Measurements from ENCODE around the gene IFNL3. TPM values are rescaled to one million over a fixed set of nuclear protein-coding genes. Genes with fewer than 3 reads are reported as not detected.
A peak's percentile ranks its signal among the peaks of the same experiment; 100 is the strongest.
"Not testable (repeated sequence)": the region's sequence is repeated elsewhere in the genome, so short reads cannot be mapped to it uniquely, and the experiment has no call there.

Gene IFNL3
- total and polyA plus RNA-seq, 8 donors: not detected

DNA sequence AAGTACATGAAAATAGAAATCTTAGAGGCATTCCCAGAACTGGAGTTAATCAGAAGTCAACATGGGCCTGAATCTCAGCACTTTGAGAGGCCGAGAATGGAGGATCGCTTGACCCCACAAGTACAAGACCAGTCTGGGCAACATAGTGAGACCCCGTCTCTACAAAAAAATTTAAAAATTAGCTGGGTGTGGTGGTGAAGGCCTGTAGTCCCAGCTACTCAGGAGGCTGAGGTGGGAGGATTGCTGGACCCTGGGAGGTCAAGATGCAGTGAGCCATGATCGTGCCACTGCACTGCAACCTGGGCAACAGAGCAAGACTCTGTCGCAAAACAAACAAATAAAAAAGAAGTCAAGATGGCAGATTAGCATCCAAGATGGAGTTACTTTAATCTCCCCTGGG is 31.9 kb upstream of the IFNL3 start:
- H3K4me3 ChIP-seq: no peak overlapping the region
- intact Hi-C loops (cut with DNase I): no loop called here
- no peak for DNase-seq
- no peak for ATAC-seq
- H3K4me1 ChIP-seq: no peaks in the 10 kb centered on the region
- no peaks in the 10 kb centered on the region for H3K27me3 ChIP-seq
- TF ChIP-seq, protein P1, sequence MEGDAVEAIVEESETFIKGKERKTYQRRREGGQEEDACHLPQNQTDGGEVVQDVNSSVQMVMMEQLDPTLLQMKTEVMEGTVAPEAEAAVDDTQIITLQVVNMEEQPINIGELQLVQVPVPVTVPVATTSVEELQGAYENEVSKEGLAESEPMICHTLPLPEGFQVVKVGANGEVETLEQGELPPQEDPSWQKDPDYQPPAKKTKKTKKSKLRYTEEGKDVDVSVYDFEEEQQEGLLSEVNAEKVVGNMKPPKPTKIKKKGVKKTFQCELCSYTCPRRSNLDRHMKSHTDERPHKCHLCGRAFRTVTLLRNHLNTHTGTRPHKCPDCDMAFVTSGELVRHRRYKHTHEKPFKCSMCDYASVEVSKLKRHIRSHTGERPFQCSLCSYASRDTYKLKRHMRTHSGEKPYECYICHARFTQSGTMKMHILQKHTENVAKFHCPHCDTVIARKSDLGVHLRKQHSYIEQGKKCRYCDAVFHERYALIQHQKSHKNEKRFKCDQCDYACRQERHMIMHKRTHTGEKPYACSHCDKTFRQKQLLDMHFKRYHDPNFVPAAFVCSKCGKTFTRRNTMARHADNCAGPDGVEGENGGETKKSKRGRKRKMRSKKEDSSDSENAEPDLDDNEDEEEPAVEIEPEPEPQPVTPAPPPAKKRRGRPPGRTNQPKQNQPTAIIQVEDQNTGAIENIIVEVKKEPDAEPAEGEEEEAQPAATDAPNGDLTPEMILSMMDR (IDR thresholded peaks at IDR 0.05): no peak
- H3K36me3 ChIP-seq: no peaks in the 10 kb centered on the region
- no peaks in the 10 kb centered on the region for H3K9me3 ChIP-seq
- H3K27ac ChIP-seq: no peak overlapping the region

DNA sequence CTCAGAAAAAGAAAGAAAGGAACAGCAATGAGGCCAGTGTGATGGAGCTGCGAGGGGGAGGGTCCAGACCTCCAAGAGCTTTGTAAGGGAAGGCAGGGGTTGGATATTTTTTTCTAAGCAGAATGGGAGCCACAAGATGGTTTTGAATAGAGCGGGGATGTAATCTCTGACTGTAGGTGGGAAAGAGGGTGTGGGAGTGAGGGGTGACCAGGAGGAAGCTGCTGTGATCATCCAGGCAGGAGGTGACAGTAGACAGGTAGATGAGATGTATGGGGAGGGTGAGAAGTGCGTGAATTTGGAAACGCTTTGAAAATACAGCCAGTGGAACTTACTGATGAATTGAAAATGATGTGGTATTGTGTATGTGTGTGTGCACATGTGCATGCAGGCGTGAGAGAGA is 30.8 kb upstream of the IFNL3 start:
- no peak overlapping the region for H3K27ac ChIP-seq
- peaks cover 0 to 8% of the 10 kb centered on the region in 2 donors for H3K27me3 ChIP-seq
- H3K4me3 ChIP-seq: no peak overlapping the region
- H3K4me1 ChIP-seq: no peaks in the 10 kb centered on the region
- ATAC-seq (no peak), DNase-seq (no peak)
- intact Hi-C loops (cut with DNase I): no loop called here
- no peaks in the 10 kb centered on the region for H3K9me3 ChIP-seq
- TF ChIP-seq, protein P1 (IDR thresholded peaks at IDR 0.05): no peak
- H3K36me3 ChIP-seq: no peaks in the 10 kb centered on the region

DNA sequence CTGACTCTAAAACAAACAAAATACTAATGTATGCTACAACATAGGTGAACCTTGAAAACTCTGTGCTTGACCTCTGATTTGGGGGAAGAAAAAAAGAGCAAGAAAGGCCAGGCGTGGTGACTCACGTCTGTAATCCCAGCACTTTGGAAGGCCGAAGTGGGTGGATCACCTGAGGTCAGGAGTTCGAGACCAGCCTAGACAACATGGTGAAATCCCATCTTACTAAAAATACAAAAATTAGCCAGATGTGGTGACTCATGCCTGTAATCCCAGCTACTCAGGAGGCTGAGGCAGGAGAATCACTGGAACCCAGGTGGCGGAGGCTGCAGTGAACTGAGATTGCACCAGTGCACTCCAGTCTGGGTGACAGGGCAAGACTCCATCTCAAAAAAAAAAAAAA is 29.1 kb upstream of the IFNL3 start:
- peaks cover 0 to 21% of the 10 kb centered on the region in 2 donors for H3K27me3 ChIP-seq
- H3K27ac ChIP-seq; ATAC-seq; DNase-seq; intact Hi-C loops (cut with DNase I); H3K36me3 ChIP-seq; H3K4me3 ChIP-seq; H3K9me3 ChIP-seq; H3K4me1 ChIP-seq: not testable (repeated sequence)

DNA sequence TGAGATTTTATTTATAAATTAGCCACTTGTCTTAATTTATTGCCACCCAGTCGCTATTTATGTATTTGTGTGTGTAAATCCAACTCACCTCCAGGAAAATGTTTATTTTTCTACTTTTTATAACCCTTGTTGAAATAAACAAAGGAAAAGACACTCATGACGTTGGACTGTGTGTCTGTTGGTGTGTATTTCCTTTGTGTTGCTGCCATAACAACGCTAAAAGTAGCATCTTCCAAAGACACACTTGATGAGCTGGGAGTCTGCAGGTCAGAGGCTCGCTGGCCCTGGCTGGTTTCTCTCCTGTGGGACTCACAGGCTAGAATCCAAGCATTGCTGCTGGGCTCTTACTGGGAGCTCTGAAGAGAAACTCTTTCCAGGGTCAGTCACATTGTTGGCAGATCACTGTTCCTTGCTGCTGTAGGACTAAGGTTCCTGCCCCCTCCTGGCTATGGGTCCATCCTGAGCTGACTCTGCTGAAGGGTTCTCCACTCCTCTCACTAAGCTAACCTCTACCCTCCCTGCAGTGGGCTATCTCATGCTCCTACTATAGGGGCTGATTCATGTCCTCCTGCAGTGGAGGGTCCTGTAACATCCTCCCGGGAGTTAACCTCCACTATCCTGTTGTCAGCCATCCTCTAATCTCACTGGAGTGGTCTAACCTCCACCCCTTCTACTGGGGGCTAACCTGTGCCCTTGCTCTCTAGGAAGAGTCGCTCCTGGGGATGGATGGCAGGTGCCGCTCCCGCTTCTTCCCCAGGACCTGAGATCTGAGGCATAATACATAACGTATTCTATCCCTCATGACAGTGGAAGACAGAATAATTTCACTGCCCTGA is 25.4 kb upstream of the IFNL3 start:
- Histone ChIP-seq H3K4me3 (no peak overlapping the region), H3K27me3 (peaks cover 5 to 37% of the 10 kb centered on the region in 2 donors), H3K4me1 (no peaks in the 10 kb centered on the region), H3K9me3 (no peaks in the 10 kb centered on the region), H3K27ac (no peak overlapping the region), H3K36me3 (no peaks in the 10 kb centered on the region)
- ATAC-seq: no peak
- DNase-seq: no peak
- intact Hi-C loops (cut with DNase I): no loop called here
- TF ChIP-seq, protein P1 (IDR thresholded peaks at IDR 0.05): no peak

DNA sequence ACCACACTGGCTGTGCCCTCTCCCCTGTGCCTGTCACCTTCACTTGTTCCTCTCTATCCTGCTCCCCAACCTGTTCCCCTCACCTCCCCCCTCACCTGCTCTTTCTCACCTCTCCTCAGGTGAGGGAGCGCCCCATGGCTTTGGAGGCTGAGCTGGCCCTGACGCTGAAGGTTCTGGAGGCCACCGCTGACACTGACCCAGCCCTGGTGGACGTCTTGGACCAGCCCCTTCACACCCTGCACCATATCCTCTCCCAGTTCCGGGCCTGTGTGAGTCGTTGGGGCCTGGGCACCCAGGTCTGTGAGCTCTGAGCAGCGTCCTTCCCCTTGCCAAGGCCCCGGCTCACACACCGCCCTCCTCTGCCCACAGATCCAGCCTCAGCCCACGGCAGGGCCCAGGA is 24.6 kb upstream of the IFNL3 start:
- DNase-seq; ATAC-seq; H3K9me3 ChIP-seq; H3K4me3 ChIP-seq; H3K36me3 ChIP-seq; intact Hi-C loops (cut with DNase I); H3K27ac ChIP-seq; H3K4me1 ChIP-seq: not testable (repeated sequence)
- peaks cover 14 to 46% of the 10 kb centered on the region in 2 donors for H3K27me3 ChIP-seq

DNA sequence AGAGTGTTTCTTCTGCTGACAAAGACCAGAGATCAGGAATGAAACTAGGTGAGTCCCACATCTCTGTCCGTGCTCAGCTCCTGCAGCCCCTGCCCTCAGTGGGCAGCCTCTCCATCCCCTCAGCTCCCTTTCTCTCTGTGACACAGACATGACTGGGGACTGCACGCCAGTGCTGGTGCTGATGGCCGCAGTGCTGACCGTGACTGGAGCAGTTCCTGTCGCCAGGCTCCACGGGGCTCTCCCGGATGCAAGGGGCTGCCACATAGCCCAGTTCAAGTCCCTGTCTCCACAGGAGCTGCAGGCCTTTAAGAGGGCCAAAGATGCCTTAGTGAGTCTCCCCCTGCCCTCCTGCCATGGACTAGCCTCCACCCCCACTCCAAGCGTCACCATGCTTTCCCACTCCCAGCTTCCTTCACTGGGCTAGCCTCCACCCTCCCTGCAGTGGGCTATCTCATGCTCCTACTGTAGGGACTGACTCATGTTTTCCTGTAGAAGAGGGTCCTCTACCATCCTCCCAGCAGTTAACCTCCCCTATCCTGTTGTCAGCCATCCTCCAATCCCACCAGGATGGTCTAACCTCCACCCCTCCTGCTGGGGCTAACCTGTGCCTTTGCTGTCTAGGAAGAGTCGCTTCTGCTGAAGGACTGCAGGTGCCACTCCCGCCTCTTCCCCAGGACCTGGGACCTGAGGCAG is 23.9 kb upstream of the IFNL3 start:
- ATAC-seq; H3K4me1 ChIP-seq; H3K36me3 ChIP-seq; H3K27ac ChIP-seq; H3K4me3 ChIP-seq; H3K9me3 ChIP-seq; DNase-seq; intact Hi-C loops (cut with DNase I): not testable (repeated sequence)
- H3K27me3 ChIP-seq: peaks cover 21 to 53% of the 10 kb centered on the region in 2 donors

DNA sequence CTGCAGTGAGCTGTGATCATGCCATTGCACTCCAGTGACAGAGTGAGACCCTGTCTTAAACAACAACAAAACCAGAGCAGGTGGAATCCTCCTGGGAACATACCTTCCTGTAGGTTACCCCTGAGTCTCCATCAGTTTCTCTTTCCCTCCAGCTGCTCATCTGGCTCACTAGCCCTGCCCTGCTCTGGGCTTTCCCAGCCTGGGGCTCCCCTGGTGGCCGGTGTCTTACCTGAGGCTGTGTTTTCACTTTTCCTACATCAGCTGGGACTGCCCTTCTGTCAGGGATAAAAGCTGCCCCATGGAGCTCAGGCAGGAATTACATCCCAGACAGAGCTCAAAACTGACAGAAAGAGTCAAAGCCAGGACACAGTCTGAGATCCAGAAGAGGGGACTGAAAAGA is 23.3 kb upstream of the IFNL3 start, which contains the start of gene IFNL2:
Gene IFNL2 (plus strand): TSS at position 312 of the 400 bp plus-strand sequence. CDS start 173 bp downstream, outside the sequence.
- ATAC-seq: peak; percentile 42
- not testable (repeated sequence) for DNase-seq, H3K9me3 ChIP-seq

More for the DNA sequence above, 23.3 kb upstream of the IFNL3 start, which contains the start of gene IFNL2:
- H3K4me1 ChIP-seq; H3K4me3 ChIP-seq; H3K36me3 ChIP-seq; H3K27ac ChIP-seq; intact Hi-C loops (cut with DNase I): not testable (repeated sequence)
- H3K27me3 ChIP-seq: peaks cover 27 to 59% of the 10 kb centered on the region in 2 donors

Measured in left lung (tissue), 10 donors.